ENCODE data around the gene GTPBP6. TPM values are rescaled to one million over a fixed set of nuclear protein-coding genes. Genes with fewer than 3 reads are reported as not detected.

The GTPBP6 gene
- total and polyA plus RNA-seq, 2 donors (not counting 3 experiments of a cell fraction or from before 2014, with no cell fraction given), result 39.1 to 63.5 TPM

DNA sequence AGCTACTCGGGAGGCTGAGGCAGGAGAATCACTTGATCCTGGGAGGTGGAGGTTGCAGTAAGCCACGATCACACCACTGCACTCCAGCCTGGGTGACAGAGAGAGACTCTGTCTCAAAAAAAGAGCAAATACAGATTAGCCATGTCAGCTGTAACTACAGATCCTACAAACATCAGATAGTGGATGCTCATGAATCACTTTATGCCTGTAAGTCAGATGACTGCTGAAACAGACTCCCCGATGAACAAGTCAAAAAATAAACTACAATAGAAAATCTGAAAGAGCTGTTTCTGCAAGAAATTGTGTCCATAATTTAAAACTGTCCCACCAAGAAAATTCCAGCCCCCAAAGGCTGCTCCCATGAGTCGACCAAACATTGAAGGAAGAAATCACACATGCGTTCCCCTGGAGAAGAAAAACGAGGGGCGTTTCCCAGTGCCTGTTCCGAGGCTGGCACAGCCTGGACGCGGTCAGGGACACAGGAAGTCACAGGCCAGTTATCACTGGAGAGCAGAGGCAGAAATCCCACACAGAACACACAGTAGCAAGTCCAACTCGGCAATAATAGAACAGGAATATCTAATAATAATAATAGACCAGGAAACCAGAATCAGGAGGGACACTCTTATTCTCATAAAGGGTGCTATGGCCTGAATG lies 30.0 kb upstream of the GTPBP6 start:
- Histone ChIP-seq H3K9ac (replicated peaks; ENCODE audit: extremely low read depth, insufficient read depth, low read length) (no peak overlapping the region), H3K4me2 (ENCODE audit: insufficient read depth, low read length) (peak overlapping the region; percentile 42), H3K27ac (ENCODE audit: insufficient read depth, low read depth, low read length) (no peak overlapping the region), H3K36me3 (ENCODE audit: control insufficient read depth in 2 of 2, extremely low read depth in 1 of 2, insufficient read depth in 2 of 2, low read length in 2 of 2) (no peaks in the 10 kb centered on the region), H4K20me1 (replicated peaks; ENCODE audit: control insufficient read depth, extremely low read depth, insufficient read depth, low read length) (no peaks in the 10 kb centered on the region), H3K27me3 (ENCODE audit: control insufficient read depth in 2 of 2, insufficient read depth in 2 of 2, low read length in 2 of 2) (no peaks in the 10 kb centered on the region), H3K9me3 (replicated peaks; ENCODE audit: control insufficient read depth, insufficient read depth, low read length) (no peaks in the 10 kb centered on the region), H2AFZ (ENCODE audit: low read depth, low read length) (peak overlapping the region; percentile 68), H3K9me1 (replicated peaks; ENCODE audit: control insufficient read depth, extremely low read depth, insufficient read depth, low read length) (no peaks in the 10 kb centered on the region), H3K4me1 (ENCODE audit: control insufficient read depth, extremely low read depth, insufficient read depth, low read length) (peaks cover 9% of the 10 kb centered on the region), H3K79me2 (ENCODE audit: control insufficient read depth, insufficient read depth, low read length) (no peaks in the 10 kb centered on the region), H3K4me3 (replicated peaks in 1 of 3; ENCODE audit: insufficient read depth in 1 of 3, low read depth in 1 of 3, low read length in 3 of 3) (no peak overlapping the region)
- BruUV-seq (replicated peaks), result no TSS peak
- TF ChIP-seq, protein P1, sequence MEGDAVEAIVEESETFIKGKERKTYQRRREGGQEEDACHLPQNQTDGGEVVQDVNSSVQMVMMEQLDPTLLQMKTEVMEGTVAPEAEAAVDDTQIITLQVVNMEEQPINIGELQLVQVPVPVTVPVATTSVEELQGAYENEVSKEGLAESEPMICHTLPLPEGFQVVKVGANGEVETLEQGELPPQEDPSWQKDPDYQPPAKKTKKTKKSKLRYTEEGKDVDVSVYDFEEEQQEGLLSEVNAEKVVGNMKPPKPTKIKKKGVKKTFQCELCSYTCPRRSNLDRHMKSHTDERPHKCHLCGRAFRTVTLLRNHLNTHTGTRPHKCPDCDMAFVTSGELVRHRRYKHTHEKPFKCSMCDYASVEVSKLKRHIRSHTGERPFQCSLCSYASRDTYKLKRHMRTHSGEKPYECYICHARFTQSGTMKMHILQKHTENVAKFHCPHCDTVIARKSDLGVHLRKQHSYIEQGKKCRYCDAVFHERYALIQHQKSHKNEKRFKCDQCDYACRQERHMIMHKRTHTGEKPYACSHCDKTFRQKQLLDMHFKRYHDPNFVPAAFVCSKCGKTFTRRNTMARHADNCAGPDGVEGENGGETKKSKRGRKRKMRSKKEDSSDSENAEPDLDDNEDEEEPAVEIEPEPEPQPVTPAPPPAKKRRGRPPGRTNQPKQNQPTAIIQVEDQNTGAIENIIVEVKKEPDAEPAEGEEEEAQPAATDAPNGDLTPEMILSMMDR (IDR thresholded peaks at IDR 0.05; ENCODE audit: extremely low read depth in 1 of 2, insufficient read depth in 1 of 2, low read depth in 1 of 2, low read length in 2 of 2), result no peak
- TF ChIP-seq MAX (IDR thresholded peaks at IDR 0.05; ENCODE audit: insufficient read depth, insufficient read length), result no peak
- no peak for TF ChIP-seq POLR2AphosphoS5 (IDR thresholded peaks at IDR 0.05; ENCODE audit: insufficient read depth, low read depth, low read length)
- no peak for TF ChIP-seq JUN (IDR thresholded peaks at IDR 0.05; ENCODE audit: borderline replicate concordance, insufficient read depth, insufficient read length, low read depth)
- TF ChIP-seq FOS (IDR thresholded peaks at IDR 0.05; ENCODE audit: borderline replicate concordance, insufficient read depth, low read length), result no peak
- no peak for TF ChIP-seq MYC (IDR thresholded peaks at IDR 0.05; ENCODE audit: low read depth, low read length)
- TF ChIP-seq EZH2 (IDR thresholded peaks at IDR 0.05; ENCODE audit: borderline replicate concordance, low read depth, low read length, severe bottlenecking), result no peak
- TF ChIP-seq GATA2 (IDR thresholded peaks at IDR 0.05; ENCODE audit: insufficient read depth, insufficient read length, low read depth, low read length), result no peak
- no peak for TF ChIP-seq POLR2A (IDR thresholded peaks at IDR 0.05; ENCODE audit: low read depth, low read length)
- intact Hi-C loops (cut with micrococcal nuclease), result no loop called here
- DNase-seq (ENCODE audit: low read depth, low spot score) (no peak), FAIRE-seq (no peak)
- CTCF ChIA-PET, result no interaction called here
- POLR2A ChIA-PET, result no interaction called here
- dilution Hi-C loops (cut with MboI; ENCODE audit: extremely low pct_ligation_motif_present, low sequenced_read_pairs), result no loop called here
